ENCODE results near the gene DCTD.

The DCTD gene

DNA sequence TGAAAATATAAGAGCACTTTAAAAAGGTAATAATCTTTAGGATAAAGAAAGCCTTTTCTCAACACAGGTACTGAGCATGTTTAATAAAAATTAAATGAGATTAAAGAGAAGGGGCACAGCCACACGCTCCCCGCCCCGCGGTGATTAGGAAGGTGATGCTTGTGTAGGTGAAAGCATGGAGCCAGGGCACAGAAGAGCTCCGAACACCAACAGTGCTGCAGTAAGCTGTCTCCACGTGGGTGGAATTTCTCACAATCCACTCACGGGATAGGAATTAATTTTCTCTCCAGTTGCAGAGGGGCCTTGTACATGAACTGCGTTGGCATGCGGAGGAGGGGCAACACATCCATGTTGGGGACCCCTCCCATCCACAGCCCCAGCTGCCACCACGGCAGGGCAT lies 27.0 kb downstream of the DCTD start:
- Histone ChIP-seq H3K4me3 (ENCODE audit: low read length) (no peak overlapping the region), H3F3A (ENCODE audit: insufficient read depth, low read length) (no peaks in the 10 kb centered on the region), H3K36me3 (replicated peaks; ENCODE audit: insufficient read depth, low read length) (peaks cover 5% of the 10 kb centered on the region; the same call in 1 of the 2 replicates)

DNA sequence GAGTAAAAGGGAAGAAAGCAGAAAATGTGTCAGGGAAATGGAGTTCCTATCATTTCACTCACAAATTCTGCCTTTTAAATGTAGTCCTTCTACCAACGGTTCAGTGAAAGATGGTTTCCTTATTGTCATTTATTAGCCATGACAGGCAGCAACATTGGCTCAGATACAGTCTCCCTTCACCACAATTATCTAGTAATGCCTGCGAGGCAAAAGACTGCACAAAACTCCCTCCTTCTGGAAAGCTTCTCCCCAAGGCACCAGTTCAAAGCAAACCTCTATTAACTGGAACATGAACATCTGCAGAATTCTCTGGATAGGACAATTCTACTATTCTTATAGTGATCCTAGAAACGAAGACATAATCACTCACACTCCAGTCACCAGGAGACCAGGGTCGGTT lies 28.3 kb downstream of the DCTD start:
- peaks cover 5% of the 10 kb centered on the region; the same call in 1 of the 2 replicates for H3K36me3 ChIP-seq (replicated peaks; ENCODE audit: insufficient read depth, low read length)
- TF ChIP-seq EZH2 (optimal IDR thresholded peaks at IDR 0.05; ENCODE audit: low read depth, low read length) (no peak), EZH2phosphoT487 (IDR thresholded peaks at IDR 0.05; ENCODE audit: low read length) (no peak)
- TF ChIP-seq, protein P1, sequence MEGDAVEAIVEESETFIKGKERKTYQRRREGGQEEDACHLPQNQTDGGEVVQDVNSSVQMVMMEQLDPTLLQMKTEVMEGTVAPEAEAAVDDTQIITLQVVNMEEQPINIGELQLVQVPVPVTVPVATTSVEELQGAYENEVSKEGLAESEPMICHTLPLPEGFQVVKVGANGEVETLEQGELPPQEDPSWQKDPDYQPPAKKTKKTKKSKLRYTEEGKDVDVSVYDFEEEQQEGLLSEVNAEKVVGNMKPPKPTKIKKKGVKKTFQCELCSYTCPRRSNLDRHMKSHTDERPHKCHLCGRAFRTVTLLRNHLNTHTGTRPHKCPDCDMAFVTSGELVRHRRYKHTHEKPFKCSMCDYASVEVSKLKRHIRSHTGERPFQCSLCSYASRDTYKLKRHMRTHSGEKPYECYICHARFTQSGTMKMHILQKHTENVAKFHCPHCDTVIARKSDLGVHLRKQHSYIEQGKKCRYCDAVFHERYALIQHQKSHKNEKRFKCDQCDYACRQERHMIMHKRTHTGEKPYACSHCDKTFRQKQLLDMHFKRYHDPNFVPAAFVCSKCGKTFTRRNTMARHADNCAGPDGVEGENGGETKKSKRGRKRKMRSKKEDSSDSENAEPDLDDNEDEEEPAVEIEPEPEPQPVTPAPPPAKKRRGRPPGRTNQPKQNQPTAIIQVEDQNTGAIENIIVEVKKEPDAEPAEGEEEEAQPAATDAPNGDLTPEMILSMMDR (IDR thresholded peaks at IDR 0.05; ENCODE audit: low read length), result no peak

More for the DNA sequence above, 27.0 kb downstream of the DCTD start:
- TF ChIP-seq EZH2phosphoT487 (IDR thresholded peaks at IDR 0.05; ENCODE audit: low read length), result no peak
- TF ChIP-seq, protein P1 (IDR thresholded peaks at IDR 0.05; ENCODE audit: low read length), result no peak
- TF ChIP-seq EZH2 (optimal IDR thresholded peaks at IDR 0.05; ENCODE audit: low read depth, low read length), result no peak
- no peaks in the 10 kb centered on the region for H3K27me3 ChIP-seq (replicated peaks; ENCODE audit: insufficient read depth, low read length)
- no peak overlapping the region for H3K9ac ChIP-seq (ENCODE audit: low read length)
- H3K79me2 ChIP-seq (ENCODE audit: low read length), result no peaks in the 10 kb centered on the region
- DNase-seq, result no peak
- no peaks in the 10 kb centered on the region for H3K4me1 ChIP-seq (ENCODE audit: low read length)
- H4K20me1 ChIP-seq (ENCODE audit: insufficient read depth, low read length), result no peaks in the 10 kb centered on the region
- H3K9me2 ChIP-seq (replicated peaks; ENCODE audit: insufficient read depth, low read length), result no peaks in the 10 kb centered on the region
- no peak overlapping the region for H2AFZ ChIP-seq (ENCODE audit: low read length)
- H3K9me3 ChIP-seq (replicated peaks; ENCODE audit: insufficient read depth, low read length), result no peaks in the 10 kb centered on the region
- no peak overlapping the region for H3K27ac ChIP-seq (ENCODE audit: low read length)
- no peak overlapping the region for H3K4me2 ChIP-seq (ENCODE audit: low read depth, low read length)

DNA sequence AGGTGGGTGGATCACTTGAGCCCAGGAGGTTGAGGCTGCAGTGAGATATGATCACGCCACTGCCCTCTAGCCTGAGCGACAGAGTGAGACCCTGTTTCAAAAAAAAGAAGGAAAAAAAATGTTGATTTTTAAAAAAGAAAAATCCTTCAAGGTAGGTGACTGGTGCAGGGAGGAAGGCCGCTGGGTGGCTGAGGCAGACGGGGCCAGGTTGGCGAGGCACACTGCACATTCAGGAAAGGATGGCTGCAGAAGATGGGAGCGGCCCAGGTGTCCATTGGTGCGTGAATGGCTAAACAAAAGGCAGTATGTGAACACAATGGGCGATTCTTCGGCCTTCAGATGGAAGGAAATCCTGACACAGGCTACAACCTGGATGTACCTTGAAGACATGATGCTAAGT lies 30.4 kb downstream of the DCTD start:
- H3K36me3 ChIP-seq (replicated peaks; ENCODE audit: insufficient read depth, low read length), result no peaks in the 10 kb centered on the region; the same call in 1 of the 2 replicates

More for the DNA sequence above, 28.3 kb downstream of the DCTD start:
- no peak for DNase-seq
- Histone ChIP-seq H3K4me2 (ENCODE audit: low read depth, low read length) (no peak overlapping the region), H2AFZ (ENCODE audit: low read length) (no peak overlapping the region), H3K27me3 (replicated peaks; ENCODE audit: insufficient read depth, low read length) (no peaks in the 10 kb centered on the region), H3F3A (ENCODE audit: insufficient read depth, low read length) (no peaks in the 10 kb centered on the region), H4K20me1 (ENCODE audit: insufficient read depth, low read length) (no peaks in the 10 kb centered on the region), H3K79me2 (ENCODE audit: low read length) (no peaks in the 10 kb centered on the region), H3K27ac (ENCODE audit: low read length) (no peak overlapping the region), H3K4me1 (ENCODE audit: low read length) (no peaks in the 10 kb centered on the region), H3K9me2 (replicated peaks; ENCODE audit: insufficient read depth, low read length) (no peaks in the 10 kb centered on the region), H3K9ac (ENCODE audit: low read length) (no peak overlapping the region), H3K4me3 (ENCODE audit: low read length) (no peak overlapping the region), H3K9me3 (replicated peaks; ENCODE audit: insufficient read depth, low read length) (no peaks in the 10 kb centered on the region)

More for the DNA sequence above, 30.4 kb downstream of the DCTD start:
- H3K9ac ChIP-seq (ENCODE audit: low read length), result no peak overlapping the region
- H3K79me2 ChIP-seq (ENCODE audit: low read length), result no peaks in the 10 kb centered on the region
- no peaks in the 10 kb centered on the region for H3K9me2 ChIP-seq (replicated peaks; ENCODE audit: insufficient read depth, low read length)
- TF ChIP-seq EZH2 (optimal IDR thresholded peaks at IDR 0.05; ENCODE audit: low read depth, low read length), result no peak
- TF ChIP-seq, protein P1 (IDR thresholded peaks at IDR 0.05; ENCODE audit: low read length), result no peak
- no peak for TF ChIP-seq EZH2phosphoT487 (IDR thresholded peaks at IDR 0.05; ENCODE audit: low read length)
- no peak overlapping the region for H2AFZ ChIP-seq (ENCODE audit: low read length)
- no peak for DNase-seq
- H3K27ac ChIP-seq (ENCODE audit: low read length), result no peak overlapping the region
- no peak overlapping the region for H3K4me2 ChIP-seq (ENCODE audit: low read depth, low read length)
- H3K4me3 ChIP-seq (ENCODE audit: low read length), result no peak overlapping the region
- H3K4me1 ChIP-seq (ENCODE audit: low read length), result no peaks in the 10 kb centered on the region
- no peaks in the 10 kb centered on the region for H3F3A ChIP-seq (ENCODE audit: insufficient read depth, low read length)
- no peaks in the 10 kb centered on the region for H3K9me3 ChIP-seq (replicated peaks; ENCODE audit: insufficient read depth, low read length)
- H4K20me1 ChIP-seq (ENCODE audit: insufficient read depth, low read length), result no peaks in the 10 kb centered on the region
- no peaks in the 10 kb centered on the region for H3K27me3 ChIP-seq (replicated peaks; ENCODE audit: insufficient read depth, low read length)

Data from MM.1S (cell line).